GM21723 (cell line): ENCODE results near the gene HOGA1.
"Not testable (repeated sequence)": the region's sequence is repeated elsewhere in the genome, so short reads cannot be mapped to it uniquely, and the experiment has no call there.

Experiments used
- ATAC-seq: cut with Tn5 transposase; IDR thresholded peaks from one replicate; pipeline ENCODE4 v1.9.1; 2021; ENCODE audit warnings: mild to moderate bottlenecking, moderate library complexity; ENCODE audit not compliant: unreplicated experiment

The HOGA1 gene

DNA sequence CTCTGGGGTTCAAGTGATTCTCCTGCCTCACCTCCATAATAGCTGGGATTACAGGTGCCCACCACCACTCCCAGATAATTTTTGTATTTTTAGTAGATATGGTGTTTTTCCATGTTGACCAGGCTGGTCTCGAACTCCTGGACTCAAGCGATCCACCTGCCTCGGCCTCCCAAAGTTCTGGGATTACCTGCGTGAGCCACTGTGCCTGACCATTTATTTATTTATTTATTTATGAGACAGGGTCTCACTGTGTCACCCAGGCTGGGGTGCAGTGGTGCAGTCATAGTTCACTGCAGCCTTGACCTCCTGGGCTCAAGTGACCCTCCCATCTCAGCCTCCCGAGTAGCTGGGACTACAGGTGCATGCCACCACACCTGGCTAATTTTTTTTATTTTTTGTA lies 29.9 kb upstream of the HOGA1 start:
- not testable (repeated sequence) for ATAC-seq

DNA sequence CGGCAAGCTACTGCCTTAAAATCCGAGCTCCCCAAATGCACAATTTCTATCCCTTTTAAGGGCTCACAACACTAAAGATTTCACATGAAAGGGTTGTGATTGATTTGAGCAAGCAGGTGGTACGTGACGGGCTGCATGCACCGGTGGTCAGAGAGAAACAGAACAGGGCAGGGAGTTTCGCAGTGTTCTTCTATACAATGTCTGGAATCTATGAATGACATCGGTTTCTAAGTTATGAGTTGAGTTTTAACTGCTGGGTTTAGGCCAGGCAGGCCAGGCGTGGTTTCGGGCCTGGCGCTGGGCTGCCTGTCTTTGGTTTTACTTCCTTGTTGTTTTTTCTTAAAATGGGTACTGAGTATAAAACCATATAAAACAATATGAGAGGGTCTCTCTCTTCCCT lies 28.6 kb upstream of the HOGA1 start:
- not testable (repeated sequence) for ATAC-seq

DNA sequence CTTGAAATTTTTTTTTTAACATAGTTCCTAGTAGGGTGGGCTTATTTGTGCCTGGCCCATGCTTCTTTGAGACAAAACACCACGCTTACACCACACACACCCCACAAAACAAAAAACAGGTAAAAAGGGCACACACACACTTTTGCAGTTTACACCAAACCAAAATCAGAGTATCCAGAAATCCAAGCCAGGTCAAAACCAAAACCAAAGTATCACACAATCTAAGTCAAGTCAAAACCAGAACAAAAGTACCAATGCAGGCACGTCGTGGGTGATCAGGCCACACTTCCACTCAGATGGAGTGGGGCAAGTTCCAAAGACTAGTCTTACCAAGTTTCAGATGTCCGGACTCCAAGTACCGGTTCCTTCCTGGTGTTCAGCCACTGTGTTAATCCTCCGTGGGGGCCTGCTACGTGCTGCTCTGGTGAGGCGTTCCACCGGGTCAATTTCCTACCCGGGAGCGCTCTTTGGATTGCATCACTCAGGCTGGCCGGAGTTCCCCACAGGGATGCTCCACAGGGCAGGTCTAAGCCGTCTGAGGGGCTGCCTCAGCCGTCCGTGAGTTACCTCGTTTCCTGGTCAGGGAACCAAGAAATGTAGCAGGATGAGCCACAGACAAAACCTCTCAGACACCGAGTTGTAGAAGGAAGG lies 23.3 kb upstream of the HOGA1 start:
- ATAC-seq, result not testable (repeated sequence)

DNA sequence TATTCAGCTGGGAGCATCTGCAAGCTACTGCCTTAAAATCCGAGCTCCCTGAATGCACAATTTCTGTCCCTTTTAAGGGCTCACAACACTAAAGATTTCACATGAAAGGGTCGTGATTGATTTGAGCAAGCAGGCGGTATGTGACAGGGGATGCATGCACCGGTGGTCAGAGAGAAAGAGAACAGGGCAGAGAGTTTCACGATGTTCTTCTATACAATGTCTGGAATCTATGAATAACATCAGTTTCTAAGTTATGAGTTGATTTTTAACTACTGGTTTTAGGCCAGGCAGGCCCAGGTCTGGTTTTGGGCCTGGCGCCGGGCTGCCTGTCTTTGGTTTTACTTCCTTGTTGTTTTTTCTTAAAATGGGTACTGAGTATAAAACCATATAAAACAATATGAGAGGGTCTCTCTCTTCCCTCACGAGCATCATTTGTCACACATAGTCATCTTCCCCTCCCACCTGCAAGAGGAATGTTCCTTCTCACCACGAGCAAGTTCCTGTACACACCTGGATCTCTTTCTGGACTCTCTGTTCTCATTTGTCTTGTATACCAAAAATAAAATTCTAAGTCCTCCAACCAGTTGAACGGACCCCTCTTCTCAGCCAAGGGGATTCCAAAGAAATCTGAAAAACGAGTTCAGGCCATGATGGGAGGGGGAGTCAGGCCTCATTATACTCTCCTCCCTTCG lies 22.7 kb upstream of the HOGA1 start:
- not testable (repeated sequence) for ATAC-seq

DNA sequence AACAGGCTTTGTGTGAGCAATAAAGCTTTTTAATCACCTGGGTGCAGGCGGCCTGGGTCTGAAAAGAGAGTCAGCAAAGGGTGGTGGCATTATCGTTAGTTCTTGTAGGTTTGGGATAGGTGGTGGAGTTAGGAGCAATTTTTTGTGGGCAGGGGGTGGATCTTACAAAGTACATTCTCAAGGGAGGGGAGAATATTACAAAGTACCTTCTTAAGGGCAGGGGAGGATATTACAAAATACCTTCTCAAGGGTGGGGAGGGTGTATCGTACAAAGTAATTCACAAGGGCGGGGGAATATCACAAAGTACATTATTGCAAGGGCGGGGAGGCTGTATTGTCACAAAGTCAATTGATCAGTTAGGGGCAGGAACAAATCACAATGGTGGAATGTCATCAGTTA lies 21.9 kb upstream of the HOGA1 start:
- not testable (repeated sequence) for ATAC-seq

DNA sequence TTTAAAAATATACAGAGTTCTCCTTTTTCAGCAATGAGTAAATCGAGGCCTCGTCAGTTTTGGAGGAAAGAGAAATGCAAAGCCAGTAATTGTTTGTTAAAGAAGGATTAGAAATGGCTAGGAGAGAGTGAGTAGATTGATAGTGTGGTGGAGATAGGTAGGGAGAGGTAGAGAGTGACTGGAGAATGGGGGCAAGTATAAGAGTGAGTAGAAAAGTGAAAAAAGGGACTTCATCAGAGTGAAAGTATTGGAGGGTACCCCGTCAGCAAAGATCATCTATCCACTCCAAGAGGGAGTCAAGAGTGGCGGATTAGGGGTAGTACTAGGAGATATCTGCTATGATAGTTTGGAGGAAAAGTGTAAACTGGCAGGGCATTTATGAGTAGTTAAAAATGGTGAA lies 20.9 kb upstream of the HOGA1 start:
- no peak for ATAC-seq

DNA sequence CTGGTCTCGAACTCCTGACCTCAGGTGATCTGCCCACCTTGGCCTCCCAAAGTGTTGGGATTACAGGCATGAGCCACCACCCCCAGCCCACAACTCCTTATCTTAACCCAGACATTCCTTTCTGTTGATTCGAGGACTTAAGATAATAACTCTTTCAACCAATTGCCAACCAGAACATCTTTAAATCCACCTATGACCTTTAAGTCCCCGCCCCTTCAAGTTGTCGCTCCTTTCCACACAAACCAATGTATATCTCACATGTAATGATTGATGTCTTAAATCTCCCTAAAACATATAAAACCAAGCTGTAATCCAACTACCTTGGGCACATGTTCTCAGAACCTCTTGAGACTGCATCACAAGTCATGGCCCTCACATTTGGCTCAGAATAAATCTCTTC lies 19.4 kb upstream of the HOGA1 start:
- ATAC-seq, result no peak

DNA sequence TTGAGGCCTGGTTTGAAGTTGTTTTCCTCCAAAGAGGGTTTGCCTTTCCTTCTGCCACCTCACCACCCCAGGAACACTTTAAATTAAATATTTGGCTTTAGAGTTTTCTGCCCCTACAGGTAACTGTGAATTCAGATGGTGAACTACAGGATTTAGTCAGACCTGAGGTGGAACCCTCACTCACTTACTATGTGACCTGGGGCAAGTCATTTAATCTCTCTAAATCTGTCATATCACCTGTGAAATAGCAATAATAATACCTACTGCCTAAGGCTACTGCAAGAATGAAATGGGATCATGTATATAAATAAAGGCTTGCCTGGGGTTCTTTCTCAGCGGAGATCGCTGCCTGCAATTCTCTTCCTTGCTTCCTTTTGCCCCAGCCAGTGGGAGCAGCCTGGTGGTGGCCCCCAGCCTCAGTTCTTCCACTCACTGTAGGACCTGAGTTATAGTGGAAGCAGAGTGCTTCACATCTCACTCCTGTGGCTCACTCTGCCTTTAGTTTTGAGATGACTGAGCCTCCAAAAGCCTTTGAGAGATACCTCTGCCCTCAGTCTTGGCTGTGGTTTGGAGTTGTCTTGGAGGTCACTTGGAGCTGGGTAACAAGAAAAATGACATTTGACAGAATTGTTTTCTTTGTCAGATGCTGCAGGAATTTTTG lies 17.7 kb upstream of the HOGA1 start:
- no peak for ATAC-seq

DNA sequence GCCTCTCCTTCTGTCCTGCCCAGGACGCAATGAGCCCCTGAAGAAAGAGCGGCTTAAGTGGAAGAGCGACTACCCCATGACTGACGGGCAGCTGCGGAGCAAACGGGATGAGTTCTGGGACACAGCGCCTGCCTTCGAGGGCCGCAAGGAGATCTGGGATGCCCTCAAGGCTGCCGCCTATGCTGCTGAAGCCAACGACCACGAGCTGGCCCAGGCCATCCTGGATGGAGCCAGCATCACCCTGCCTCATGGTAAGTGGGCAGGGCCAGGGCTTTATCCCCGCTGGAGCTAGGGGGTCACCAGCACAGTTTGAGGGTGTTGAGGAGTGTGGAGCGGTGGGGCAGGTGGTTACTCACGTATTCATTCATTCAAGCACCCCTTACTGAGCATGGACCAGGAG lies 16.3 kb upstream of the HOGA1 start:
- no peak for ATAC-seq

DNA sequence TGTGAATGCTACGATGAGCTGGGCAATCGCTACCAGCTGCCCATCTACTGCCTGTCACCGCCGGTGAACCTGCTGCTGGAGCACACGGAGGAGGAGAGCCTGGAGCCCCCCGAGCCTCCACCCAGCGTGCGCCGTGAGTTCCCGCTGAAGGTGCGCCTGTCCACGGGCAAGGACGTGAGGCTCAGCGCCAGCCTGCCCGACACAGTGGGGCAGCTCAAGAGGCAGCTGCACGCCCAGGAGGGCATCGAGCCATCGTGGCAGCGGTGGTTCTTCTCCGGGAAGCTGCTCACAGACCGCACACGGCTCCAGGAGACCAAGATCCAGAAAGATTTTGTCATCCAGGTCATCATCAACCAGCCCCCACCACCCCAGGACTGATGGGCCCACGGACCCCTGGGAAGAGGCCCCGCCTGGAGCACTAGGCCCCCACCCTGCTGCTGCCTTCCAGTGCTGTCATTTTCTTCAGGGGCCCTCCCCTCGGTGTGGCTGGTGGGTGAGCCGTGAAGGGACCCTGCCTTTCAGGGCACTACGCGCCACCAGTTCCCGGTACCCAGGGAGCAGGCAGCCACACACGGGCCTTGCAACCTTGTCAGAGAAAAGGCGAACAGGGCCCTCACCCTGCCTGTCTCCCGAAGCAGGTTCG lies 13.9 kb upstream of the HOGA1 start:
- ATAC-seq, result no peak

DNA sequence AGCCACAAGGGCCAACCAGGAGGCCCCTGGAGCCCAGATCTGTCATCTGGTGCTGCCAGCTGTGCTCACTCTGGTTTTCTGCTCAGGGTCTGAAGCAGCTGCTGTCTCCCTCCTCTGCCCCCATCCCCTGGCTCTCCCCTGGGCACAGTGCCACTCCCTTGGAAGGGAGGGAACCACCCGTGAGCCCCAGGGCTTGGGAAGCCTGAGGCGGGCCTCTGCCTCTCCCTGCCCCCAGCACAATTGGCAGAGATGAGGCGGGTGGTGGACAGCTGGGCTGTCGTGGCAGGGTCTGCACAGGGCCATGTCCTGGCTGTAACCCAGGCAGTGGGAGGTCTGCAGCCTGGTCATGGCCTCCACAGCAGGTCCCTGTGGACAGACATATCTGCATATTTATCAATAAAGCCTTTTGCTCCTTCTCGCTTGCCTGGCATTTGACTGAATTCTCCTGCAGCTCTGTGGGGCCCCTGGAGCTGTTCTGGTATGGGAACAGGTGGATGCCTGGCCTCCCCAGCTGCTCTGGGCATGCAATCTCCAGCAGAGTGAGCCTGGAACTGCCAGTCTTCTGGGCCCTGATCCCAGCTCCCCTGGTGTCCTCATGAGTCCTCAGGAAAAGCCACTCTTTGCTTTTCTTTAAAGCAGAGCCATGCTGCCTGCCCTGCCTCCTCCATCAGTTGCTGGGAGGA lies 13.3 kb upstream of the HOGA1 start:
- ATAC-seq, result no peak

DNA sequence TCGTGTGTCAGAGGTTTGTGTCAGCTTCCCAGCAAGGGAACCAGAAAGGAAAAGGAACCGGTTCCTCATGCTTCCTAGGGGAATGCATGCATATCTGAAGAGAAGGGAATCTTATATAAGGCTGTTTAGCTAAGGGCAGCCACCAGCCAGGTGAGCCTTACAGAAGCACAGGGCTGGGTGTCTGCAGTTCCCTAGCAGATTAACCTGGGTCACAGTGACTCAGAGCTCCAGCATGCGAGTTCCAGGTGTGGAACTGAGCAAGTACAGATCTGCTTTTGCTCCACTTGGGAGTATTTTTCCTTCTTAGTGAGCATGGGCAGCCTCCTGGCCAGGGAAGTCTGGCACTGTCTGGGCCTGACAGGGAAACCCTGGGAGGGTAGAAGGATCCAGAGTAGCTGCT lies 12.6 kb upstream of the HOGA1 start:
- ATAC-seq, result no peak

DNA sequence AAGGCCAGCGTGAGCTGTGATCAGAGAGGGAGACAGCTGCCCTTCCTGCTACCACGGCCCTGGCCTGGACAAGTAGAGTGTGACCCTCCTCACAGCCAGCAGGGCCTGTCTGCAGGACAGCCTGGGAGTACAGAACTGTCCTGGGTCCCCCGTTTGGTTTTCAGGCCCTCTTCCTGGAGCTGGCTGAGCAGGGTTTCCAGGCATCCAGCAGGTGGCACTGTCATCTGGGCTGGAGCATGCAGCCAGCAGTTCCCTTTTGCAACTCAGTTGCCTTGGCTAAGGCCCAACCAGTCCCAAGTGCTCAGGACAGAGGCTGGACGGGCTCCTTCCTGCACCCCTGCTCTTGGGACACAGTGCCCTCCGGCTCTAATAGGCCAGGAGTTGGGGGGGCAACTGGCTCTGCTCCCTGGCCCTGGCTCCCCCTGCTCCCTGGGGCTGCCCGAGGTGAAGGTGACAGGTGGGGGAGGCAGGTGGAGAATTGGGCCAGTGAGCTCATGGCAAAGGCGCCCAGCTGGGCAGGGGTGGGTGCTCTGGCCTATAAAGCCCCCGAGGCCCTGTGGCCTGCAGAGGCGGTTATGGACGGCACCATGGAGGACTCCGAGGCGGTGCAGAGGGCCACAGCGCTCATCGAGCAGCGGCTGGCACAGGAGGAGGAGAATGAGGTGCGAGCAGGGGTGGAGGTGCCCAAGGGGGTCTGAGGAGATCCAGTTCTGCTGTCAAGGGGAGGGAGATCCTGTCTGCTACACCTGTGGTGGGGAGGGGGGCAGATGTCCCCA lies 11.8 kb upstream of the HOGA1 start, which contains the start of gene ANKRD2:
Gene ANKRD2 (plus strand): TSS at position 566 of the 776 bp plus-strand sequence. CDS start 10 bp downstream, at position 576.
- no peak for ATAC-seq

DNA sequence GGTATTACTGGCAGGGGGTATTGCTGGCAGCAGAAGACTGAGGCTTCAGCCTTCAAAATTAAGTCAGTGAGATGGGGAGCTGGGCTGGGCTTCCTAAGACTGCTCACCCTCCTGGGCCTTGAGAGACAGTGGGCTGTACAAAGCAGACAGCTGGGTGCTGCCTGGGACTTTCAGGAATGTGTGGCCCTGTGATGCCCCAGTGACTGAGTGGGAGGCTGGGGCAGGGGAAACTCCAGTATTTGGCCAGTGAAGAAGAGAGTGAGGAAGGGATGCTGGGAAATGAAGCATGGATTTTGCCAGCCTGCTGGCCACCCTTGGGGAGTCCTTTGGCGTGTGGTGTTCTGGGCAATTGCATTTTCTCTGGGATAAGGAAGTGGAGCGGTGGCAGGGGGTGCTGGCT lies 11.2 kb upstream of the HOGA1 start:
- no peak for ATAC-seq

DNA sequence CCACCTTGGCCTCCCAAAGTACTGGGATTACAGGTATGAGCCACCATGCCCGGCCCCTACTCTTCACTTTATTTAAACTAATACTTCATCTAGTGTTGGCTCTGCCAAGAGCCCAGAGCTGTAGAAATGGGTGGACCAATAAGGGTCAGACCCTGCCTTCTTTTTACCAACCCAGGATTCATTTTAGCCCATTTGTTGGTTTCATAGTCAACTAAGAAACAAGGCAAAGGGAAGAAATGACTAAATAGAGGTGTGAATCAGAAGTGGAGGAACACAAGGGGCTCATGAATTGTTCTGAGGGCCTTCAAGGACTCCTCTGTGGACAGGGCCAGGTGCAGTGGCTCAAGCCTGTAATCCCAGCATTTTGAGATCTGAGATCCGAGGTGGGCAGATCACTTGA lies 10.5 kb upstream of the HOGA1 start:
- no peak for ATAC-seq

DNA sequence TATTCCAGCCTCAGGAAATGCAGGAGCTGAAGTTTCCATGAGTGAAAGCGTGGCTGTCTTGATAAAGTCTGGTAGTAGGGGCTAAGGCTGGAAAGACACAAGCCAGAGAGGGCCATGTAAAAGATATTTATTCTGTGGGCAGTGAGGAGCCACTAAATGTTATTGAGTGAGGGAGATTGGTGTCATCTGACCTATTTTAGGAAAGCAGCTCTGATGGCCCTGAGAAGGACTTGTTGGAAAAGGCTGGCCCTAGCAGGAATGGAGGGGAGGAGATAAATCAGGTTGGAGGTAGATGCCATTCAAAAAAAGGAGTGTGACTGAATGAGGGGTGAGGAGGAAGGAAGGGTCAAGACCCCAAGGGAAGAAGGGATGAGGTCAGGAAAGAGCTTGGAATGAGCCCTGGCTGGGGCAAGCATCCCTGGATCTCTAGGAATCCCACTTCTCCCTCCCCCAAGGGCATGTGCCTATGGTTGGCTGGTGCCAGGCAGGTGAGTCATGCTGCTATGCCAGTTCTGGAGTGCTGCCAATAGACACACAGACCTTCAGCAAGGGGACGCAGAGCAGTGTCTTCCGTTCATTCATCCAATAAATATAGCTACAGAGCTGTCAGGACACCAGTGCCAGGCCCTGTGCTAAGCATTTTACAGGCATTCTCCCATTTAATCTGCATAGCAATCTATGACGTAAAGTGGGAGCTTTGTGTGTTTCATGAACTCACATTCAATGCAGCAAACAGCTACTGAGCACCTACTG lies 9.6 kb upstream of the HOGA1 start:
- ATAC-seq, result no peak

DNA sequence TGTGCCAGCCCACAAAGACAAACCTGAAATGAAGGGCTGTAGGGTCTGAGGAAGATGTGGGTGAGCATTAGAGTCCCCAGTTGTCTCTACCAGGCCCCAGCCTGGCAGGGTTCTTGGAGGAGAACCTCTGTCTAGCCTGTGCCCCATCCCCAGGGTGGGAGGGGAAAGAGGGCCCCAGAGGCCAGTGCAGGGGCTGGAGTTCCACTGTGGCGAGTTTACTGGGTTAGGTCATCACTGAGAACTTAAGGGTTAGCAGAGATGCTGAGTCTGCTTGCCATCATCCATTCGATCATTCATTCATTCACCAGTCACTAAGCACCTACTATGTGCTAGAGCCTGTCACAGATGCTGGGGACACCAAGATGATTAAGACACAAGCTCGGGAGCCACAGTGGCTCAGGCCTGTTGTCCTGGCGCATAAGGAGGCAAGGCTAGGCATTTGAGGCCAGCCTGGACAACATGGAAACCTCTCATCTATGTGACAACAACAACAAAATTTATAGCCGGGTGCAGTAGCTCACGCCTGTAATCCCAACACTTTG lies 9.0 kb upstream of the HOGA1 start:
- ATAC-seq, result no peak

DNA sequence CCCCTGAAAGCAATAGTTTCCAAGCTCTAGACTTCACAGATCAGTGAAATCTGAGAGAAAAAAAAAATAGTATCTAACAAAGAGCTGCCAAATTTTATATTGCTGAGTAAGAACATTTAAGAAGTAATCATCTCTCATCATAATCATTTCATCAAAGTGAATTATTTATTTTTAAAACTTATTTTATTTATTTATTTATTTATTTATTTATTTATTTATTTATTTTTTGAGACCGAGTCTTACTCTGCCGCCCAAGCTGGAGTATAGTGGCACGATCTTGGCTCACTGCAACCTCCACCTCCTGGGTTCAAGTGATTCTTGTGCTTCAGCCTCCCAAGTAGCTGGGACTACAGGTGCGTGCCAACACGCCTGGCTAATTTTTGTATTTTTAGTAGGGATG lies 7.7 kb upstream of the HOGA1 start:
- ATAC-seq, result not testable (repeated sequence)

DNA sequence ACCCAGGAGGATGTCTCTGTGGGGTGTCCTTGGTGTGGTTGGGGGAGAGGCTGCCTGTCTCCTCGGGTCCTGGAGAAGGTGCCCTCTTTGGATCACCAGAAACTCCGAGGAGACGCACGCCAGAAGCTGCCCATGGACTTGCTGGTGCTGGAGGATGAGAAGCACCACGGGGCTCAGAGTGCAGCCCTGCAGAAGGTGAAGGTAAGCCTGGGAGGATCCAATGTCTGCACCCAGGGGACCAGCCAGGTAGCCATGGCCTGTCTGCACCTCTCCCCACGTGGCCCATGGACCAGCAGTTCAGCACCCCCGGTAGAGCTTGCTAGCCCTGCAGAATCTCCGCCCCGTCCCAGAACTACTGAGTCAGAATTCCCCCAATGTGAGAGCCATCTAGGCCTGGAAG lies 6.5 kb upstream of the HOGA1 start:
- ATAC-seq, result no peak
